Measurements from ENCODE around the gene ZCCHC9. TPM values are rescaled to one million over a fixed set of nuclear protein-coding genes. Genes with fewer than 3 reads are reported as not detected.

The ZCCHC9 gene
- total RNA-seq, 2 donors from 2014 or later, result 19.4 to 30.1 TPM

DNA sequence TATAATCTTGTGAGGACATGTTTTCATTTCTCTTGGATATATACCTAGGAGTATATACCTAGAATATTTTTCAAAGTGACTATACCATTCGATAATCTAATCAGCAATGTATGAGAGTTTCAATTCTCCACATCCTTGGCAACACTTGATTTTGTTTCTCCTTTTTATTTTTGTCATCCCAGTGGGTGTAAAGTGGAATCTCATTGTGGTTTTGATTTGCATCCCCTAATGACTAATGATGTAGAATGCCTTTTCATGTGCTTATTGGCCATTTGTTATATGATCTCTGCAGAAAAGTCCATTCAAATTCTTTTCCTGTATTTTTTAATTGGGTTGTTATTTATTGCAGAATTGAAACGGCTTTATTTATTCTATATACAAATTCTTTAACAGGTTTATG lies 15.2 kb downstream of the ZCCHC9 start:
- TF ChIP-seq POLR2AphosphoS5 (IDR thresholded peaks at IDR 0.05), result no peak
- no peak for TF ChIP-seq POLR2A (IDR thresholded peaks at IDR 0.05)
- TF ChIP-seq CTCF (IDR thresholded peaks at IDR 0.05), result no peak
- intact Hi-C loops (cut with DNase I), result no loop called here
- H3K36me3 ChIP-seq, result no peaks in the 10 kb centered on the region
- H3K4me1 ChIP-seq (replicated peaks), result no peaks in the 10 kb centered on the region
- no peaks in the 10 kb centered on the region for H3K9me3 ChIP-seq
- WGBS, result 72% methylated on average over 2 of the region's 2 CpGs
- no peak overlapping the region for H3K4me3 ChIP-seq
- H3K27ac ChIP-seq, result no peak overlapping the region
- H3K27me3 ChIP-seq (replicated peaks; ENCODE audit: insufficient read depth), result no peaks in the 10 kb centered on the region
- DNase-seq (ENCODE audit: low spot score), result no peak

GRCh38 chr5:81317536-81317935 lies 16.1 kb downstream of the ZCCHC9 start:
- Histone ChIP-seq H3K9me3 (no peaks in the 10 kb centered on the region), H3K27ac (no peak overlapping the region), H3K4me1 (replicated peaks) (no peaks in the 10 kb centered on the region), H3K36me3 (no peaks in the 10 kb centered on the region), H3K4me3 (no peak overlapping the region), H3K27me3 (replicated peaks; ENCODE audit: insufficient read depth) (no peaks in the 10 kb centered on the region)
- DNase-seq (ENCODE audit: low spot score), result no peak
- TF ChIP-seq CTCF (IDR thresholded peaks at IDR 0.05), result no peak
- no peak for TF ChIP-seq POLR2AphosphoS5 (IDR thresholded peaks at IDR 0.05)
- 60% methylated on average over 2 of the region's 2 CpGs for WGBS
- intact Hi-C loops (cut with DNase I), result no loop called here

DNA sequence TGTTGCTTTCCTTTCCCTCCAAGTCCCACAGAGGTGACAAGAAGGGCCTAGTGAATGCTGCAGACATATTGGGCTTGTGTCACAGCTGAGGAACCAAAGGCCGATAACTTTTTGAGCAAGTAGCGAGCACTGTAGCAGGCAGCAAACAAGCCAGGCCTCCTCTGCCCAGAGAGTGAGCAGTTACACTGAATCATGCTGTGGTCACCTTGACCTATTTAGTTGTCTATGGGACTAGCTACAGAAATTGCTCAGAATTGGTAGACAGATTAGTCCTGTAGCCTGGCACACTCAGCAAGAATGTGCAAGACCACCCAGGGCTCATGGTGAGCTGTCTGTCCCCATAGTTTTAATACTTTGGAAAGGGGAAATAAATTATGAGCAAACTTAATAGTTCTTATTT lies 25.2 kb downstream of the ZCCHC9 start:
- no peak for TF ChIP-seq POLR2AphosphoS5 (IDR thresholded peaks at IDR 0.05)
- no peak for TF ChIP-seq CTCF (IDR thresholded peaks at IDR 0.05)
- no peak for TF ChIP-seq POLR2A (IDR thresholded peaks at IDR 0.05)
- intact Hi-C loops (cut with DNase I), result no loop called here
- no peaks in the 10 kb centered on the region for H3K27me3 ChIP-seq (replicated peaks; ENCODE audit: insufficient read depth)
- H3K27ac ChIP-seq, result no peak overlapping the region
- H3K4me3 ChIP-seq, result no peak overlapping the region
- H3K36me3 ChIP-seq, result no peaks in the 10 kb centered on the region
- H3K9me3 ChIP-seq, result no peaks in the 10 kb centered on the region
- DNase-seq (ENCODE audit: low spot score), result no peak
- no peaks in the 10 kb centered on the region for H3K4me1 ChIP-seq (replicated peaks)
- 92% methylated on average over 2 of the region's 2 CpGs for WGBS

DNA sequence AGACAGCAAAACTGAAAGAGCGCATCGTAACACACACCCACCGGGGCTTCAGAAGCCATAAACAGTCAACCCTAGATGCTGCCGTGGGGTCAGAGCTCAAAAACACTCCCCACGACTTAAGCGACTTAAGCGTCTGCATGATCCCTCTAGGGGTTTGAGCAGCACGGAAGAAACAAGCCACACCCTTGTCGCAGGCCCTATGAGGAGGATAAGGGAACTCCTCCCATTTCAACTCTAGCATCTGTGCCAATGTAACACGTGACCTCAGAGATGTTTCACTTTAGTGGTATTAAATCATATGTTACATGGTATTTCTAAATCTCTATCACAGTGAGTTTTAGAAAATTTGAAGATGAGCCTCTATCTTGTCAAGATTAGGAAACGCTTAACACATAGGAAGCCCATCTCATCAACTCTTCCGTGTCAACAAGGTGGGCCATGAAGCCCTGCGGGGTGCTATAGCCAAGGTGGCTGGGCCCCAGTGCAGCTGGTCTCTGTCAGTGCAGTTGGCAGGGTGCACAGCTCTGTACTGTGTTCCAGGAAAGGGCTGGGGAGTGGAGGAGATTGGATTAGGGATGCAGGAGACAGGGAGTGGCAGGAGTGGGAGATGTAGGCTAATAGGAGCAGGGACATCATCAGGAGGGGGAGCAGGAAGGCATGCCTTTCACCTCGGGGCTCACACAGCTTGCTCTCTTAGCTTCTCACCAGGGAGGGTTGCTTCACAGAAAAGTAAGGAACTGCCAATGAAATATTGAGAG lies 33.1 kb downstream of the ZCCHC9 start:
- H3K36me3 ChIP-seq, result no peaks in the 10 kb centered on the region
- WGBS, result 78% methylated on average over 14 of the region's 14 CpGs
- no peaks in the 10 kb centered on the region for H3K27me3 ChIP-seq (replicated peaks; ENCODE audit: insufficient read depth)
- no peaks in the 10 kb centered on the region for H3K9me3 ChIP-seq
- no peak overlapping the region for H3K4me3 ChIP-seq
- no peak for TF ChIP-seq POLR2AphosphoS5 (IDR thresholded peaks at IDR 0.05)
- TF ChIP-seq CTCF (IDR thresholded peaks at IDR 0.05), result no peak
- no peak for TF ChIP-seq POLR2A (IDR thresholded peaks at IDR 0.05)
- no peak overlapping the region for H3K27ac ChIP-seq
- no peak for DNase-seq (ENCODE audit: low spot score)
- no peaks in the 10 kb centered on the region for H3K4me1 ChIP-seq (replicated peaks)
- intact Hi-C loops (cut with DNase I), result no loop called here

- Histone ChIP-seq H3K9me3 (no peaks in the 10 kb centered on the region), H3K36me3 (no peaks in the 10 kb centered on the region), H3K4me3 (no peak overlapping the region), H3K4me1 (replicated peaks) (no peaks in the 10 kb centered on the region), H3K27me3 (replicated peaks; ENCODE audit: insufficient read depth) (no peaks in the 10 kb centered on the region), H3K27ac (no peak overlapping the region)
- 86% methylated on average over 2 of the region's 2 CpGs for WGBS
- no peak for DNase-seq (ENCODE audit: low spot score)
- TF ChIP-seq POLR2A (IDR thresholded peaks at IDR 0.05) (no peak), POLR2AphosphoS5 (IDR thresholded peaks at IDR 0.05) (no peak), CTCF (IDR thresholded peaks at IDR 0.05) (no peak)
- intact Hi-C loops (cut with DNase I), result no loop called here
Measured at GRCh38 chr5:81335946-81336345, 34.6 kb downstream of the ZCCHC9 start.

Data from prostate gland (tissue), 2 donors.